GM19468 (cell line): ENCODE results near the gene MRPL17.
"Not testable (repeated sequence)": the region's sequence is repeated elsewhere in the genome, so short reads cannot be mapped to it uniquely, and the experiment has no call there.

Experiments used
- ATAC-seq: cut with Tn5 transposase; IDR thresholded peaks from one replicate; pipeline ENCODE4 v1.9.1; 2021; ENCODE audit warnings: mild to moderate bottlenecking, moderate library complexity, moderate number of reproducible peaks; ENCODE audit not compliant: unreplicated experiment; ENCODE audit errors: extremely low read depth

The MRPL17 gene

DNA sequence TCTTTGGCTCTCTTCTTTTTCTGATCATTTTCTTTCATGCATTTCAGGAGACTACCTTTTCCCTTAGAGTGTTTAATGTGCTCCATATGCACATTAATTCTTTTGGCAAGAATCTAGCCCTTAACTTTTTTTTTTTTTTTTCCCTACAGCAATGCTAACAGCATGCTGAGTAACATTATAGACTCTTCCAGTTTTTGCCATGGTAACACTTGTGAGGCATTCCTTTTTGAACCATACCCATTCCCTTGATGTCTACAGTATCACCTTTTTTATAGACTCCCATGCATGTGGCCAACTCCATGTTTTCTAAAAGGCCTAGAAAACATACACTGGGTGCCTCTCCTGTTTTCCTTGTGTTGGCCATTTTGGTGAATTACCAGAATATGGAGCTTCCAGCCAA is 2.9 kb upstream of the MRPL17 start:
- no peak for ATAC-seq

DNA sequence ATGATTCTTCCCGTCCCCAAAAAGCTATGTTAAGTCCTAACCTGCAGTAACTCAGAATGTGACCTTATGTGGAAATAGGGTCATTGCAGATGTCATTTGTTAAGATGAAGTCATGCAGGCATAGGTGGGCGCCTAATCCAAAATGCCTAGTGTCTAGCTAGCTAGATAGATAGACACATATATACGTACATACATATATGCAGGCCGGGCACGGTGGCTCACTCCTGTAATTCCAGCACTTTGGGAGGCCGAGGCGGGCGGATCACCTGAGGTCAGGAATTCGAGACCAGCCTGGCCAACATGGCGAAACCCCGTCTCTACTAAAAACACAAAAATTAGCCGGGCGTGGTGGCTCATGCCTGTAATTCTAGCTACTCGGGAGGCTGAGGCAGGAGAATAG is 928 bp upstream of the MRPL17 start:
- ATAC-seq = not testable (repeated sequence)

DNA sequence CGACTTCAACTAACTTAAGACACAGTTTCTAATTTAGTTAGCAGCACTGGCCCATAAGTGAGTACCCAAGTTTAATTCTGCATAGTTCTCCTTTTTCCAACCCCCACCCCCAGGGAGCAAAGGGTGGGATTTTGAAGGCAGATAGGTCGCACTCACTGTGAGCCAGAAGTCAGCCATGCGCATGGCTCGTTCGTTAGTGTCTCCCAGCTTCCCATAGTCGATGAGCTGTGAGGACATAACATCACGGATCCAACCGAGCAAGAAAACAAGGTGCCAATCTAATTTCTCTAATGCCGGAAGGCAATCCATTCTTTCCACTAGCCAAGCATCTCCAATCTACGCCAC is 577 bp downstream of the MRPL17 start:
- no peak for ATAC-seq

DNA sequence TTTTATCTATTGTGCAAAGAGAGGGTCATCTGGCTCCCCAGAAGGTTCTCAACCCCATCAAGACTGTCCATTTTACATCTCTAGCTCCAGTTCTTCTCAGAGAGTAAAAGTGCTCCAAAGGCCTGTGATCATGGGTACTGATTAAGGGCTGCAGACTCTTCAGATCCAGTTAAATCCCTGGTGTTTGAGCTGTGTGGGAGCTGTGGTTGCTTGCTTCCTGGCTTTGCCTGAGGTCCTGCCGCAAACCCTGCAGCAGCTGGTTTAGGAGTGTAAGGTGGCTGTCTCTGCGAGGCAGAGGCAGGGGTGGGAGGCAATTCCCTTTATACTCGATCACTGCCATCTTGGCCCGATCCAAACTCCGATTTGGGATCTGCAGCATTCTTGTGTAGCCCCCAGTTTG is 1.2 kb downstream of the MRPL17 start:
- no peak for ATAC-seq

DNA sequence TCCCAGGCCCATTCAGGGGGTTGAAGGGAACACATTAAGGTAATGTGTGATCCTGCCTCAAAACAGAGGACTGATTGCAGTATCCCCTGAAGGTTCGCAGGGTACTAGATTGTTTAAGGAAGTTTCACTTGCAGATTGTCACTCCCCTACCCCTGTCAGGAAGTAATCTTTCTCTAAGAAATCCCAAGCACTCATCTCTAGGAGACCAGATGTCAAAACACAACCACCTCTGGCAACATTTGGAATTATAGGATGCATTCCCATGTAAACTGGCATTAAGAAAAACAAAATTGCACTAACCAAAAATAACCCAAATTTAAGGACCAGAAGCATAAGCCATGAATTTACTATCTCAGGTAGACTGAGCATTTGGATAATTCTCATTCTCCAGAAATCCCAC is 1.6 kb downstream of the MRPL17 start:
- no peak for ATAC-seq

DNA sequence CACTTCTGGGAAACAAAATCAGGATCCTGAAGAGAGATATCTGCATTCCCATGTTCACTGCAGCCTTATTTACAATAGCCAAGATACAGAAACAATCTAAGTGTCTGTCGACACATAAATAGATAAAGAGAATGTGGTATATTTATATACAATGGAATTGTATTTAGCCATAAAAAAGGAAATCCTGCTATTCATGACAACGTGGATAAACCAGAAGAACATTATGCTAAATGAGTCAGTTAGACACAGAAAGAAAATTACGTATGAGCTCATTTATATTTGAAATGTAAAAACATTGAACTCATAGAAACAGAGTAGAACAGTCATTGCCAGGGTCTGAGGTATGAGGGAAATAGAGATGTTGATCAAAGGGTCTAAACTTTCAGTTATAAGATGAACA is 6.1 kb downstream of the MRPL17 start:
- no peak for ATAC-seq

DNA sequence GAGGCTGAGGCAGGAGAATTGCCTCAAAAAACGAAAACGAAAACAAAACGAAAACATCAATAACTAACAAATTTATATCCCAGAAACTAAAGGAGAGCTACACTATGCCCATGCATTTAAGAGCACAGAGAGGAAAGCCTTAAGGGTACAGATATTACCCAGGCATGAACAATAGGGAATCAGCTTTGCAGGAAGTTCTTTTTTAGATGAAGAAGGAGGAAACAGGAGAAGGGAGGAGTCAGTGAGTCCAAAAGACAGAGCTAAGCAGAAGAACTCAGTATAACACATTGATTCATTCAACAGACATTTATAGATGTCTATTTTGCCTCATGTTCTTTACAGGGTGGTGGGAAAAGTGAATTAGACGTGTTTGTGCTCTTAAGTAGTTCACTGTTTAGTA is 8.3 kb downstream of the MRPL17 start:
- no peak for ATAC-seq

DNA sequence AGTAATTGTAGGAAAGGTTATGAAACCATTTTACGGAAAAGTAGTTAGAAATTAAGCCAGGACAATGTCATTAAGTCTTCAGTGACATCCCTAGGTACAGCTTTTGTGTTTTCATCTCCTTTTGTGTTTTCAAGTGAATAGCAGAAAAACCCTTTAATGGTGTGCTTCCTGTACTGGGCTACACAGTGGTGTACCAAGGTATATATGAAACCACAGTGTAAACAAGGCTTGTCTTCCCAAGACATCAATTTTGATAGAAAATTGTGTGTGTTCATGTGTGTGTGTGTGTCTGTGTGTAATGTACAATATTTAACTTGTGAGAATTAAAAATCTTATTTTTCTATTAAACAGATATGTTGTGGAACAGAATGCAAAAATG is 8.9 kb downstream of the MRPL17 start:
- no peak for ATAC-seq

DNA sequence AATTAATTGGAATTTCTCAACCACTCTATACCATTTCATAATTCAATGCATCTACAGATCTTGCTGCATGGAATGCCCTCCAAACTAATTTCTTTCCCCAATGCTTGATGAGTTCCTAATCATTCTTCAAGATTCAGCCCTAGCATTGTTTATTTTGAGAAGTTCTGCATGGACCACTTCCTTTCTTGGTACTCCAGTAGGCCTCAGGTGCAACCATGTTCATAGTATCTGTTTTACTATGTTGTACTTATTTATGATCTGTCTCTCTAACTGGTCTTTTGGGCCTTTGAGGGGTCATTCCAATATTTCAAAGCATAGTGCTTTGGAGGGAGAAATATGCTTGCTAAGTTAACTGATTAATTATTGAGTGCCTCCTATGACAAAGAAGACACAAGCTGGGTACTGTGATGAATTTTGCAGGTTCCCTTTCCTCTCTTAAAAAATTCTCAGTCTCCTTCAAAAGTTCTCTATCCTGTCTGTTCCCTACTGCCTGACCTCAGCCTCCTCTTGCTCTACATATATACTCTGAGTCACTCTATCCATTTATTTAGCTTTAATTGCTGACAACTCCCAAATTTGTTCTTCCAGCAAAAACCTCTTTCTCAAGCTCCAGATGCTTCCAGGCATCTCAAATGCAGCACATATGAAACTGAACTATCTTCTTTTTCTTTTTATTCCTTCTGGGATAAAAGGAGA is 9.5 kb downstream of the MRPL17 start:
- ATAC-seq = no peak

DNA sequence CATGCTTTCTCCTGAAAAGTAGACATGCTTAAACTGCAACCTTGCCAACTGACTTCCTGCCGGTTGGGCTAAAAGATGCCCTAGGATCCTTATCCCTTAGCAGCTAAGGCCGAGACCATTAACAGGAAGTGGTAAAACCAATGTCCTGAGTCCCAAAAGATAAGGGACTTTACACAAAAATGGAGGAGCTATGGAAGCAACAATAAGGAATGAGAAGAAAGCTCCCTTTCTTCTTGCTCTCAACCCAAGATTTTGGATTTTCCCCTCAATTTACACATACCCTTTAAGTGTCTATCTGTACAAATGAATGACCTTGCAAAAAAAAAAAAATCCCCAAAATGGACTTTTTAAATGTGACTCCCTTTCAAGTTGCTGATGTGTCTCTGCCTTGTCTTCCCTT is 11.1 kb downstream of the MRPL17 start:
- no peak for ATAC-seq

DNA sequence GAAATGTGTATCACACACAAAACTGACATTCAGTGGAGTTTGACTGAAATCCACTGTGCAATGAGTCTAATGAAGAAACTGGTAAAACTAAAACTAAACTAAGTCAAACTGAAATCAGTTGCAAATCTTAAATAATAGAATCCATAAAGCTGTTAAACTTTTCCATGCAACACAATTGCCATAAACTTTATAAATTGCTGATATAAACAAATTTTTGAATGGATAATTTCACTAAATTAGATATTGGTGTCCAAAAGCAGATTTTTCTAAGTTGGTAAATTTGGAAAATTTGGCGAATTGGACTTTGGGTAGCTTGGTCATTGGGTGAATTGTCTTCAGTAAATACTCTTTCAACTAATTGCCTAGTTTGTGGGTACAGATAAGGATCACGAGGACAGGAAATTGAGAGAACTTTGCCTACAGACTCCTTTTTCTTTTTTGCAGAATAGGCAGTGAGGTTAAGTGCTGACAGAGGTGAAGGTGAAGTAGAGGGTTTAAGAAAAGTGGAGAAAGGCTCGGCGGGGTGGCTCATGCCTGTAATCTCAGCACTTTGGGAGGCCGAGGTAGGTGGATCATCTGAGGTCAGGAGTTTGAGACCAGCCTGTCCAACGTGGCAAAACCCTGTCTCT is 12.8 kb downstream of the MRPL17 start:
- ATAC-seq = no peak

DNA sequence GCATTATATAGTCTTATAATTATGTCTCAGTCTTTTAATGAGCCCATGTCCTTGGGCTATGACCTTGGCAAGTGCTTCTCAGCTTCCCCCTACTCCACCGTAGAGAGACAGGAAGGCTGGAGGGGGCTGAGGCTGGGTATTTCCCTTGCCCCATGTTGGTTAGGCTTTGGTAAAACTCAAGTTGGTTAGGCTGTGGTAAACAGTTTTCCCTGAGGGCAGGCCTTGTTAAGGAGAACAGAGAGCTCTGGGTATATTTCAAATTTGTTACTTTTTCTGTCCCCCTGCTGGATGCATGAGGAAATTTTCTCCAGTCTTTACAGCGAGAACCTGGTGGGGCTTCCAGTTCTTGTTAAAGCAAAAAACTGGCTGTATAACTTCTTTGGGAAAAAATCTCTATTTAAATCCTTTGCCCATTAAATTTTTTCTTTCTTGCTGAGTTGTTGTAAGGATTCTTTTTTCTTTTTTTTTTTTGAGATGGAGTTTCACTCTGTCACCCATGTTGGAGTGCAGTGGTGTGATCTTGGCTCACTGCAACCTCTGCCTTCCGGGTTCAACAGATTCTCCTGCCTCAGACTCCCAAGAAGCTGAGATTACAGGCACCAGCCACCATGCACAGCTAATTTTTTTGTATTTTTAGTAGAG is 15.3 kb downstream of the MRPL17 start:
- ATAC-seq = no peak

DNA sequence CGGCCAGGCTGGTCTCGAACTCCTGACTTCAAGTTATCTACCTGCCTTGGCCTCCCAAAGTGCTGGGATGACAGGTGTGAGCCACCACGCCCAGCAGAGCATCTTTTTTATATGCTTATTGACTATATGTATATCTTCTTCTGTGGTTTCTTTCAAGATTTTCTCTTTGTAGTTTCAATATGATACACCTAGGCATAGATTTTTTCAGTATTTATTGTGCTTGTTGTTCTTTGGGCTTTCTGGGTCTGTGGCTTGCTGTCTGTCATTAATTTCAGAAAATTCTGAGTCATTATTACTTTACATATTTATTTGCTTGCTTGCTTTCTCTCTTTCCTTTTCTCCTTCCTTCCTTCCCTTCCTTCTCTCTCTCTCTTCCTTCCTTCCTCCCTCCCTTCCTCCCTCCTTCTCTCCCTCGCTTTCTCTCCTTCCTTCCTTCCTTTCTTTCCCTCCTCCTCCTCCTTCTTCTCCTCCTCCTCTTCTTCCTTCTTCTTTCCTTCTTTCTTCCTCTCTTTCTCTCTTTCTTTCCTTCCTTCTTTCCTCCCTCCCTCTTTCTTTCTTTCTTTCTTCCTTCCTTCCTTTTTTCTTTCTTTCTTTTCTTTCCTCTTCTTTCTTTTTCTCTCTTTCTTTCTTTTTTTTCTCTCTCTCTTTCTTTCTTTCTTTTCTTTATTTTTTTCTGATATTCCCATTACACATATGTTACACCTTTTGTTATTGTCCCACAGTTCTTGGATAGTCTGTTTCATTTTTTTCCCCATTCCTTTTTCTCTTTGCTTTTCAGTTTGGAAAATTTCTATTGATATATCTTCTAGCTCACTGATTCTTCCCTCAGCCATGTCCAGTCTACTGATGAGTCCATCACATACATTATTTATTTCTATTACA is 16.6 kb downstream of the MRPL17 start:
- ATAC-seq = no peak

DNA sequence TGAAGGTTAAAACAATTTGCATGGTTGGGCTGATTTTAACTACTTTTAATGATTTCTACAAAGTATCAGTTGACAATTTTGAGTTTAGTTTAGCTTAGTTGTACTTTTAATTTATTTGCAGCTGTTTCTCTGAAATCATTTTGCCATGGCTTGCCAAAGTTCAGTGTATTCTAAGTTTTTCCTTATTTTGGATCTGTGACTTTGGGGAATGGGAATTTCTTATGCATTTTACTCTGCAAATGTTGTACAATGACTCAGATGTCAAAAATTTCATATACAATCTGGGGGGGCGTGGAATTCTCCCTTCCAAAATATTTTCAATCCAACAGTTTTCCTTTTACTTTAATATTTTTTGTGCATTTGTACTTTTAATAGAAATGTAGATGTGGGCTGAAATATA is 18.6 kb downstream of the MRPL17 start:
- ATAC-seq = no peak

DNA sequence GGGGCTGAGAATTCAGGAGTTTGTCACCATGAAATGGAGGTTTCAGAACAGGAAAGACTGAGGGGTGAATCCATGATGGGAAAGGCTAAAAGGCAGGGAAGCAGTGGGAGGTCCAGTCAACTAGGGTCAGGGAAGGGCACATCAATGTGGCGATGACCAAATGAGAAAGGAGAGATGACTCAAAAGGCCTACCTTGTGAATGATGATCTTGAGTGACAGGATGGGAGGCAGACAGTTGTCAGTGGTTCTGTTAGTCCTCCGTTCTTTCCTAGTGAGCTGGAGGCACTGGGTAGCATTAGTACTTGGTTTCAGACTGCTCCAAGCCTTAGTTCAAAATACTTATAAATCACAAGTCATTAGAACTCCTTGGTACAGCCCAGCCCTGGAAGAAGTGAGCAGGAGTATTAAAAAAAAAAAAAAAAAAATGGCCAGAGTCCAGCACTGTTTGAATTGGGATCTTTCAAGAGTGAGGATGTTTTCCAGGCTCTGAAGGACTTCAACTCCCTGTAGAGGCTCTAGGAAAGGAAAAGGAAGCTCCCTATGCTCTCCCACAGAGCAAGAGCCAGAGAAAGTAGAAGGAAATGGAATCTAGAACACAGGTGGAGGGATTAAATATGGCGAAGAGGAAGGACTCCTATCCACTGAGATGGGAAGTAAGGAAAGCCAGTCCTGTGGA is 19.2 kb downstream of the MRPL17 start:
- no peak for ATAC-seq

DNA sequence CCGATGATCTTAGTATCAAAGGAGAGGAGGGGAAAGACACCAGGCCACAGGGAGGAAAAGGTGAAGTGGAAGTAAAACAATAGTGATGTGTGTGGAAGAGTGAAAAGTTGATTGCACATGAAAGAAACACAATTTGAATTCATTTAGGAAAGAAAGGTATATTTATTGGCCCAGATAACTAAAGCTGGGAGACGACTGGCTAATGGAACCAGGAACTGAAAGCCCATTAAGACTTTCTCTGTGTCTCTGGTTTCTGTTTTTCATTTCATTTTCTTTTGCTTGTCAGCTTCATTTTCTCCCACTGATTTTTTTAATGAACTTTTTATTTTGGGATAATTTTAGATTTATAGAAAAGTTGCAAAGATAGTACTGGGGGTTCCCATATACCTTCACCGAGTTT is 22.4 kb downstream of the MRPL17 start:
- ATAC-seq = no peak

DNA sequence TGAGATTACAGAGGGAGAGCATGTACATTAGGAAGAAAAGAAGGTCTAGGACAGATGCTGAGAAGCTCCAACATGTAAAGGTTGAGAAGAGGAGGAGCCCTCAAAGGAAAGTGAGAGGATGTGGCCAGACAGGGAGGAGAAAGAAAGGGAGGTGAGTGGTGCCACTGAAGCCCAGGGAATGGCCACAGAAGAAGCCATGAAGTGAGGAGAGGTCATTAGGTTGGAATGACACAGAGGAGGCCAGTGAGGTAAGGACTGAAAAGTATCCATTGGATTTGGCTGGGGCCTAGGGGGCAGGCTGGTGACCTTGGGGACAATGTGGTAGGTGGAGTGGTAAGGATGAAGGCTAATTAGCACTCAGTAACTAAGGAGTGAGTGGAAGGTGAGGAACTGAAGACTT is 24.5 kb downstream of the MRPL17 start:
- ATAC-seq = no peak

DNA sequence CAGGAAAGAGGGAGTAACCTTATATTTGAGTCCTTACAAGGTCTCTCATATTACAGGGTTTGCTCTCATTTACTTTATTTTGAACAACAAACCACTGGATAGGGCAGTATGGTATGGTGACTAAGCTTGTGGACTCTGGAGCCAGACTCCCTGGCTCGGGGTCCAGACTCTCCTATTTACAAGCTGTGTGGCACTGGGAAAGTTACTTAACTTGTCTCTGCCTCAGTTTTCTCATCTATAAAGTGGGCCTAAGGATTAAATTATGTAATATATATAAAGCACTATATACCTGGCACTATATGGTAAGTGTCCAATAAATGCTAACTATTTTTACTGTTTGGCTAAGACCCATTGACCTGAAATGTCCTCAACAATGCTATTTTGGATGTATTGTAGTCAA is 25.8 kb downstream of the MRPL17 start:
- ATAC-seq = no peak

DNA sequence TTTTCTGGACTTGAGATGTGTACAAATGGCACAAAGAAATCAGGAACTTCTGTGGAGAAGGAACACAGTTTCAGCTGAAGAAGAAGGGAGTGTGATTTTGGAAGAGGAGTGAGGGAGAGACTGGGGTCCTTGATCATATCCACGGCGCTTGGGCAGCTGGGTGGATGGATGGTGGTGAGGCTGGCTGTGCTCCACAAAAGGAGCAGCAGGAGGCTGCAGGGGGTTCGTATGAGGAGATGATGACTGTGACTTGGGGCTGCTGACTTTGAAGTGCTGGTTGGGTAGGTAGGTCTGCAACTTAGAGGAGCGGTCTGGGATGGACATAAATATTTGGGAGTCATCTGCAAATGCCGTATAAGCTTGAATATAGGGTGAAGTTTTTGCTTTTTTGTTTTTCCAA is 26.2 kb downstream of the MRPL17 start:
- no peak for ATAC-seq

DNA sequence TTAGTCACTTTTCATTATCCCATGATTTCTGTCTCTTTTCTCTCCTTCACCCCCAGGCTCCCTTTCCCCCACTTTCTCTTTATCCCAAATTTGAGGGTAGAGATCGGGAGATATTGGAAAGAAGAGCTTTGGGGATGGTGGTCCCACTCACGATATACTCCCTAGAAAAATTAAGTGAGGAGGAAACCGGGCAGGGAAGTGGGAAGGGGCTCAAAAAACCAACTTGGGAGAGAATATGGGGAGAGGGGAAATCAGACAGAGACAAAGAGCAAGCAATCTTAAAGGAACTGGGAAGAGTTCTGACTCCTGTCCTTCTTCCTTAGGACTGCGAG is 26.6 kb downstream of the MRPL17 start:
- ATAC-seq = no peak
